GM10248 (cell line): ENCODE measurements around the gene LIMA1.
"Not testable (repeated sequence)": the region's sequence is repeated elsewhere in the genome, so short reads cannot be mapped to it uniquely, and the experiment has no call there.

Experiments used
- CTCF ChIA-PET: fragments of 300-600 bp; sonication (Branson Sonifier 250); formaldehyde crosslinking; extraction: SDS; loops from one replicate; lab custom pipeline; 2021; ENCODE audit warnings: antibody characterized with exemption; lab: Yijun Ruan, JAX
- POLR2A ChIA-PET: fragments of 350-650 bp; sonication (Branson Sonifier 250); formaldehyde crosslinking; extraction: SDS; loops from one replicate; lab custom pipeline; 2020; ENCODE audit warnings: antibody characterized with exemption; lab: Yijun Ruan, JAX
- DNase-seq: peaks from one replicate; pipeline ENCODE4 v3.0.0; 2012; ENCODE audit errors: extremely low spot score
- CTCF ChIP-seq: IDR thresholded peaks from 2 replicates; pipeline ENCODE4 v1.5.1; 2012; ENCODE audit warnings: mild to moderate bottlenecking, low read depth; ENCODE audit errors: extremely low read depth, missing control alignments, control extremely low read depth

The LIMA1 gene

DNA sequence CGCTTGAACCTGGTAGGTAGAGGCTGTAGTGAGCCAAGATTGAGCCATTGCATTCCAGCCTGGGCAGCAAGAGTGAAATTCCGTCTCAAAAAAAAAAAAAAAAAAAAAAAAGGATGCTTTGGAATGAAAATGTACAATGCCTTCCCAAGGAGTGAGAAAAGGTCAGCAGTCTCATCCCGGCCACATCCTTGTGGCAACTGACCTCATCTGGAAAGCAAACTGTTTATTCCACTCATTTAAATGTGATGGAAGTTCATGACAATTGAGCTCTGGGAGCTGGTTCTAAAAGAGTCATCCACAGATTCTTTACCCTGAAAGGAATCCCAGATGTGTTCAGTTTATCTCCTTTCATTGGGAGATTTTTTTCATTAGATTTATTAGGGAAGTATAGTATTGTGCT is 19.4 kb upstream of the LIMA1 start:
- ChIA-PET POLR2A (interaction anchor here (0.7 kb wide), 1 partner anchor 40 kb away, joined by 3 read pairs; no protein-coding TSS in a partner anchor), CTCF (interaction anchor here (0.9 to 1.1 kb wide), 3 partner anchors 11 to 127 kb away, joined by 3 to 5 read pairs (median 3); no protein-coding TSS in a partner anchor)
- TF ChIP-seq CTCF: no peak
- DNase-seq: no peak

DNA sequence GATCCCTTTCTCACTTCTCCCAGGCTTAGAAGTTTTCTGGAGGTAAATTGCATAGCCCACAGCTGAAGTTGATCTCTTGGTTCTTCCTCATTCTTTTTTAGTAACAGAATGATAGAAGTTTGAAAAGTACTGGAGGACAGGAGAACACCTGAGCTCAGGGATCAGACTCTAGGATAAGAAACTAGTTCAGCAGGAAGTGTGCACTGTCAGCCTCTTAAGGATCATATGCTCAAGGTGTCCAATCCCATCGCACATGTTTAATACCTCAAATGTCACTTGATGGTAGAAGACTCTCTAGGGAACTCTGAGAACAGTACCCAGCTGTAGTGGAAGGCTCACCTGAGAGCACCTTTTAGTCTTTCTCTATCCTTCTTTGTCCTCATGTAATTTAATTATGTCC is 14.7 kb upstream of the LIMA1 start:
- ChIA-PET CTCF (interaction anchor here (0.7 to 1.6 kb wide), 4 partner anchors 9 to 17 kb away, joined by 3 to 7 read pairs (median 4); partner anchors contain the start of gene LIMA1), POLR2A (no interaction called here)
- no peak for DNase-seq
- no peak for TF ChIP-seq CTCF

GRCh38 chr12:50297027-50297426 is 13.7 kb upstream of the LIMA1 start:
- no peak for TF ChIP-seq CTCF
- no peak for DNase-seq
- ChIA-PET POLR2A (interaction anchor here (0.6 kb wide), 1 partner anchor 225 kb away, joined by 5 read pairs; no protein-coding TSS in a partner anchor), CTCF (interaction anchor here (0.9 to 1.6 kb wide), 3 partner anchors 10 to 17 kb away, joined by 3 to 7 read pairs (median 4); no protein-coding TSS in a partner anchor)

DNA sequence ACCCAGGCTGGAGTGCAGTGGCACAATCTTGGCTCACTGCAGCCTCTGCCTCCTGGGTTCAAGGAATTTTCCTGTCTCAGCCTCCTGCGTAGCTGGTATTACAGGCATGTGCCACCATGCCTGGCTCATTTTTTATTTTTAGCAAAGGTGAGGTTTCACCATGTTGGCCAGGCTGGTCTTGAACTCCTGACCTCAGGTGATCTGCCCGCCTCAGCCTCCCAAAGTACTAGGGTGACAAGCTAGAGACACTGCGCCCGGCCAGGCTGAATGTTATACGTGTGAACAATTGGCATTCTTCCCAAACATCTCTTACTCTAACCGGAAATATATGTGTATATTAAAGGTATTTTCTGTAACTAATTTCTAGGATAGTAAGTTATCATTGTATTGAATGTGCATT is 13.2 kb upstream of the LIMA1 start:
- no peak for DNase-seq
- ChIA-PET CTCF (interaction anchor here (0.9 to 1.3 kb wide), 3 partner anchors 9 to 18 kb away, joined by 3 to 4 read pairs (median 4); no protein-coding TSS in a partner anchor), POLR2A (no interaction called here)
- TF ChIP-seq CTCF: no peak

- DNase-seq: no peak
- no peak for TF ChIP-seq CTCF
- CTCF ChIA-PET: interaction anchor here (0.8 to 1.4 kb wide), 3 partner anchors 9 to 18 kb away, joined by 3 to 4 read pairs (median 3); no protein-coding TSS in a partner anchor
- POLR2A ChIA-PET: no interaction called here
Measured at GRCh38 chr12:50291377-50291776, 8.1 kb upstream of the LIMA1 start.

GRCh38 chr12:50290692-50291091 is 7.4 kb upstream of the LIMA1 start:
- DNase-seq, POLR2A ChIA-PET: not testable (repeated sequence)
- CTCF ChIA-PET: interaction anchor here (0.9 to 1.4 kb wide), 2 partner anchors 8 to 17 kb away, joined by 3 to 4 read pairs; no protein-coding TSS in a partner anchor

GRCh38 chr12:50287271-50287670 is 4.0 kb upstream of the LIMA1 start:
- TF ChIP-seq CTCF: no peak
- POLR2A ChIA-PET: no interaction called here
- CTCF ChIA-PET: interaction anchor here (1.7 to 1.8 kb wide), 2 partner anchors 9 to 11 kb away, joined by 4 to 7 read pairs; no protein-coding TSS in a partner anchor
- DNase-seq: no peak
